Measurements from ENCODE around the gene DHX16.

GRCh38 chr6:30612687-30613248, 60.0 kb downstream of the DHX16 start:
- TF ChIP-seq EZH2 (IDR thresholded peaks at IDR 0.05; ENCODE audit: insufficient read depth, poor library complexity, severe bottlenecking) (no peak), EZH2phosphoT487 (IDR thresholded peaks at IDR 0.05; ENCODE audit: insufficient read depth, low read depth) (no peak)
